Lower leg skin (tissue), 4 donors: ENCODE data around the gene ZBTB16. TPM values are rescaled to one million over a fixed set of nuclear protein-coding genes. Genes with fewer than 3 reads are reported as not detected.
A peak's percentile ranks its signal among the peaks of the same experiment; 100 is the strongest.

Experiments used
- DNase-seq, 2 donors: peaks; one replicate each; pipeline ENCODE4 v3.0.0-alpha.2; 2019; ENCODE audit warnings: low spot score in 2 of 2
- H3K4me3 ChIP-seq: fragments of 200-600 bp; sonication (generic); 2 replicates; pipeline ENCODE4 v1.5.1; 2017; ENCODE audit warnings: mild to moderate bottlenecking, low read depth; ENCODE audit not compliant: poor library complexity, severe bottlenecking
- CTCF ChIP-seq, 3 donors: fragments of 450-650 bp; IDR thresholded peaks; one replicate each; pipeline ENCODE4 v1.5.1; 2016; ENCODE audit warnings: antibody characterized with exemption in 3 of 3, mild to moderate bottlenecking in 3 of 3, moderate library complexity in 2 of 3
- POLR2A ChIP-seq, 2 donors: fragments of 450-650 bp; IDR thresholded peaks; one replicate each; pipeline ENCODE4 v1.6.1; 2016 to 2017; ENCODE audit warnings: antibody characterized with exemption in 2 of 2, mild to moderate bottlenecking in 1 of 2, moderate library complexity in 1 of 2
- WGBS, 2 donors: methylation state at CpG; one replicate each; pipeline ENCODE4 v1.1.5; 2018; 5-methylcytosine and 5-hydroxymethylcytosine counted together
- intact Hi-C: fragments of 100-400 bp; cut with DNase I; formaldehyde crosslinking; loops from one replicate; pipeline ENCODE4 v1.15.0; 2023; ENCODE audit warnings: low total_unique reads
- total RNA-seq, 4 donors: library from RNA; depleted of rRNA; stranded (reverse); fragments of >200 nt; gene quantifications; one replicate each; pipeline ENCODE4 v1.1.0, GENCODE V29; 2016

Gene ZBTB16
- total RNA-seq, 4 donors from 2014 or later: 167 to 369 (median 233) TPM

GRCh38 chr11:114094516-114094915, 35.0 kb downstream of the ZBTB16 start:
- no peak overlapping the region for H3K4me3 ChIP-seq
- intact Hi-C loops: no loop called here
- DNase-seq: peak in 1 of 2 donors; percentile 58
- TF ChIP-seq POLR2A (IDR thresholded peaks at IDR 0.05): no peak
- WGBS, 2 donors: 100% methylated on average over 3 of the region's 3 CpGs

GRCh38 chr11:114095899-114096298, 36.4 kb downstream of the ZBTB16 start:
- intact Hi-C loops: no loop called here
- WGBS, 2 donors: 48 to 50% methylated on average over 3 of the region's 3 CpGs

GRCh38 chr11:114097832-114098231, 38.3 kb downstream of the ZBTB16 start:
- DNase-seq: no peak
- no peak for TF ChIP-seq CTCF (IDR thresholded peaks at IDR 0.05)
- no peak for TF ChIP-seq POLR2A (IDR thresholded peaks at IDR 0.05)
- H3K4me3 ChIP-seq: no peak overlapping the region
- intact Hi-C loops: no loop called here
- 84 to 95% methylated on average over 2 of the region's 2 CpGs for WGBS, 2 donors

More at GRCh38 chr11:114095899-114096298, 36.4 kb downstream of the ZBTB16 start:
- H3K4me3 ChIP-seq: no peak overlapping the region
- no peak for DNase-seq
- TF ChIP-seq POLR2A (IDR thresholded peaks at IDR 0.05) (no peak), CTCF (IDR thresholded peaks at IDR 0.05) (no peak)

GRCh38 chr11:114098927-114099326, 39.4 kb downstream of the ZBTB16 start:
- no peak for TF ChIP-seq CTCF (IDR thresholded peaks at IDR 0.05)
- TF ChIP-seq POLR2A (IDR thresholded peaks at IDR 0.05): no peak
- WGBS, 2 donors: 88% methylated on average over 3 of the region's 3 CpGs
- intact Hi-C loops: no loop called here
- no peak overlapping the region for H3K4me3 ChIP-seq
- no peak for DNase-seq

GRCh38 chr11:114099392-114100178, 40.1 kb downstream of the ZBTB16 start:
- 91 to 95% methylated on average over 5 of the region's 5 CpGs for WGBS, 2 donors
- peak in 1 of 2 donors; percentile 60 for DNase-seq
- no peak overlapping the region for H3K4me3 ChIP-seq
- no peak for TF ChIP-seq CTCF (IDR thresholded peaks at IDR 0.05)
- no peak for TF ChIP-seq POLR2A (IDR thresholded peaks at IDR 0.05)
- intact Hi-C loops: no loop called here

- intact Hi-C loops: no loop called here
- no peak overlapping the region for H3K4me3 ChIP-seq
- peak in 1 of 2 donors; percentile 52 for DNase-seq
- no peak for TF ChIP-seq CTCF (IDR thresholded peaks at IDR 0.05)
- TF ChIP-seq POLR2A (IDR thresholded peaks at IDR 0.05): no peak
- WGBS, 2 donors: 88 to 90% methylated on average over 13 of the region's 13 CpGs
These were observed 43.7 kb downstream of the ZBTB16 start for GRCh38 chr11:114102993-114103896.
